ENCODE data around the gene SMYD2. TPM values are rescaled to one million over a fixed set of nuclear protein-coding genes. Genes with fewer than 3 reads are reported as not detected.
A peak's percentile ranks its signal among the peaks of the same experiment; 100 is the strongest.

Gene SMYD2
- total RNA-seq, 1 donor from 2014 or later = 33.6 TPM

DNA sequence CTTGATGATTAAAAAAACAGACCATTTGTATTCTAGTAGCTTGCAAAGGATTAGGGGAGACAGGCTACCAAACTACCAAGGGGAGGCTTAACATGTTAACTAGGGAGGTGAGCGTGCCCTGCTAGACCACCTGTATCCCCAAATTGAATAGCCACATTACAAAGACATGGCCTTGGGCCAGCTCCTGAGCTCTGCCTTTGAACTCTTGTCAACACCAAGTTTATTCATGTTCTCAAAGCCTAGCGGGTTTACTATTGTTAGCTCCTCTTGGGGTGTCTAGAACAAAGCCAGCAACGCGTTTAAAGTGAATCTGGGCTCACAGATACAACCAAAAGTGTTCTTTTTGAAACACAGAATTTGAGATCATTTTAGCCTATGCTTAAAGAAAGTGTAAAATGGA is 36.3 kb downstream of the SMYD2 start:
- no peak for DNase-seq (ENCODE audit: low spot score)
- Mint-ChIP-seq H3K4me1 (ENCODE audit: low read depth) (peaks cover 2% of the 10 kb centered on the region), H3K4me3 (ENCODE audit: low read depth) (no peak overlapping the region), H3K36me3 (ENCODE audit: low read depth) (peaks cover 32% of the 10 kb centered on the region), H3K9me3 (no peaks in the 10 kb centered on the region), H3K27me3 (ENCODE audit: low read depth) (no peaks in the 10 kb centered on the region), H3K27ac (no peak overlapping the region)
- intact Hi-C loops (cut with micrococcal nuclease) = no loop called here

GRCh38 chr1:214317734-214318133 is 36.8 kb downstream of the SMYD2 start:
- Mint-ChIP-seq H3K36me3 (ENCODE audit: low read depth) (peaks cover 32% of the 10 kb centered on the region), H3K27me3 (ENCODE audit: low read depth) (no peaks in the 10 kb centered on the region), H3K4me1 (ENCODE audit: low read depth) (peaks cover 2% of the 10 kb centered on the region), H3K9me3 (no peaks in the 10 kb centered on the region), H3K4me3 (ENCODE audit: low read depth) (no peak overlapping the region), H3K27ac (no peak overlapping the region)
- no peak for DNase-seq (ENCODE audit: low spot score)
- intact Hi-C loops (cut with micrococcal nuclease) = no loop called here

GRCh38 chr1:214318356-214318755 is 37.4 kb downstream of the SMYD2 start:
- H3K4me1 Mint-ChIP-seq (ENCODE audit: low read depth) = peaks cover 2% of the 10 kb centered on the region
- no peak overlapping the region for H3K27ac Mint-ChIP-seq
- H3K9me3 Mint-ChIP-seq = no peaks in the 10 kb centered on the region

GRCh38 chr1:214318956-214319736 is 38.2 kb downstream of the SMYD2 start:
- H3K9me3 Mint-ChIP-seq = no peaks in the 10 kb centered on the region
- no peak overlapping the region for H3K27ac Mint-ChIP-seq
- H3K27me3 Mint-ChIP-seq (ENCODE audit: low read depth) = no peaks in the 10 kb centered on the region
- H3K4me1 Mint-ChIP-seq (ENCODE audit: low read depth) = peaks cover 2% of the 10 kb centered on the region
- no peak overlapping the region for H3K4me3 Mint-ChIP-seq (ENCODE audit: low read depth)
- intact Hi-C loops (cut with micrococcal nuclease) = no loop called here
- peaks cover 34% of the 10 kb centered on the region for H3K36me3 Mint-ChIP-seq (ENCODE audit: low read depth)
- no peak for DNase-seq (ENCODE audit: low spot score)

More at GRCh38 chr1:214318356-214318755, 37.4 kb downstream of the SMYD2 start:
- Mint-ChIP-seq H3K4me3 (ENCODE audit: low read depth) (no peak overlapping the region), H3K36me3 (ENCODE audit: low read depth) (peaks cover 32% of the 10 kb centered on the region), H3K27me3 (ENCODE audit: low read depth) (no peaks in the 10 kb centered on the region)
- no peak for DNase-seq (ENCODE audit: low spot score)
- intact Hi-C loops (cut with micrococcal nuclease) = no loop called here

DNA sequence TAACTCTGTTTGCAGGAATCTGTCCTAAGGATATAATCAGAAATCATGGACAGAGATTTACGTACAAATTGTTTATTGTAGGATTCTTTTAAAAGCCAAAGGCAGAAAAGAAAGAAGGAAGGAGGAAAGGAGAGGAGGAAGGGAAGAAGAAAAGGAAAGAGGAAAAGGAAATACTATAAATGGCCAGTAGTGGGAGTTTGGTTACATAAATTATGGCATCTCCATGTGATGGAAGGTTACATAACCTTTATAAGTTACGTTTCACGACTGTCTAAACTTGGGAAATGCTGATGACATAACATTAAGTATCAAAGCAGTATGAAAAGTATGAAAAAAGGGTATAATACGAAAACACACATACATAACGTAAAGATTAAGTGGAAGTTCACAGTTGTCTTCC is 39.0 kb downstream of the SMYD2 start:
- H3K4me1 Mint-ChIP-seq (ENCODE audit: low read depth) = peaks cover 2% of the 10 kb centered on the region
- no peaks in the 10 kb centered on the region for H3K27me3 Mint-ChIP-seq (ENCODE audit: low read depth)
- DNase-seq (ENCODE audit: low spot score) = no peak
- intact Hi-C loops (cut with micrococcal nuclease) = no loop called here
- H3K4me3 Mint-ChIP-seq (ENCODE audit: low read depth) = no peak overlapping the region
- H3K36me3 Mint-ChIP-seq (ENCODE audit: low read depth) = peaks cover 41% of the 10 kb centered on the region
- no peak overlapping the region for H3K27ac Mint-ChIP-seq
- H3K9me3 Mint-ChIP-seq = no peaks in the 10 kb centered on the region

DNA sequence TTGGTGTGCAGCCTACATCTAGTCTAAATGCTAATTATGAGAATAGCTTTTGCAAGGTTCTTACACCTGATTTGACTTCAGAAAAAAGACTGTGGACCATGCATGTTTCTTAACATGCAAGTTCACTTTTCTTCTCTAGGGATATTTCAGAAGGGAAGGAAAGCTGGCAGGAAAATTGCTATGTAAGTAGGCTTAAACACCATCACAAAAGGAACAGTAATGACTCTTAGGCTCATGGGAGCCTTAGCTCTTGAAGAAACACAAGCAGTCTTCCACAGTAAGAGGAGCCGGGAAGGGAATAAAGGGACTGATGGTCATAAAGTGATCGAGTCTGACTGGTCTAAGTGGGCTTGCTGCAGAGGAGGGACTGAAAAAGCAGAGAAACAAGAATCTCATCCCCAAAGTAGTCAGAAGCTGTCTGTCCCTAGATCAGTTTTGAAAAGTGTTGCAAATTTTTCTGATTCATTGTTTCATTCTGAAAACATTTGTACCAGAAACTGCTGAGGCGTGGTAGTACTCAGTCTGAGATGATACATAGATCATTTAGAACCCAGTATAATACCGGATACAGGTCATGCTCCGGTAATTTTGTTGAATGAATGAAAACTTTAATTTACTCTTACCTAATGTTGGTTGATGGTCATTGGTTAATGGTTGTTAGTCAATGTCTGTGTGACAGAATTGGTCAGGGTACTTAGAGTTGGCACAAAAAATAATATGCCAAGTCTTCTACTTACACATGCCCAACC is 40.9 kb downstream of the SMYD2 start:
- Mint-ChIP-seq H3K4me1 (ENCODE audit: low read depth) (peaks cover 2% of the 10 kb centered on the region), H3K27me3 (ENCODE audit: low read depth) (no peaks in the 10 kb centered on the region), H3K36me3 (ENCODE audit: low read depth) (peaks cover 37% of the 10 kb centered on the region), H3K9me3 (no peaks in the 10 kb centered on the region), H3K4me3 (ENCODE audit: low read depth) (no peak overlapping the region), H3K27ac (no peak overlapping the region)
- intact Hi-C loops (cut with micrococcal nuclease) = no loop called here
- no peak for DNase-seq (ENCODE audit: low spot score)

GRCh38 chr1:214324896-214325800 is 44.2 kb downstream of the SMYD2 start:
- DNase-seq (ENCODE audit: low spot score) = no peak
- Mint-ChIP-seq H3K27ac (no peak overlapping the region), H3K9me3 (no peaks in the 10 kb centered on the region), H3K4me1 (ENCODE audit: low read depth) (peaks cover 4% of the 10 kb centered on the region), H3K36me3 (ENCODE audit: low read depth) (peaks cover 34% of the 10 kb centered on the region), H3K27me3 (ENCODE audit: low read depth) (no peaks in the 10 kb centered on the region), H3K4me3 (ENCODE audit: low read depth) (no peak overlapping the region)
- intact Hi-C loops (cut with micrococcal nuclease) = loop anchor here (5.0 kb wide), 2 partner anchors 43 to 338 kb away; partner anchors contain the start of genes PROX1 and SMYD2

DNA sequence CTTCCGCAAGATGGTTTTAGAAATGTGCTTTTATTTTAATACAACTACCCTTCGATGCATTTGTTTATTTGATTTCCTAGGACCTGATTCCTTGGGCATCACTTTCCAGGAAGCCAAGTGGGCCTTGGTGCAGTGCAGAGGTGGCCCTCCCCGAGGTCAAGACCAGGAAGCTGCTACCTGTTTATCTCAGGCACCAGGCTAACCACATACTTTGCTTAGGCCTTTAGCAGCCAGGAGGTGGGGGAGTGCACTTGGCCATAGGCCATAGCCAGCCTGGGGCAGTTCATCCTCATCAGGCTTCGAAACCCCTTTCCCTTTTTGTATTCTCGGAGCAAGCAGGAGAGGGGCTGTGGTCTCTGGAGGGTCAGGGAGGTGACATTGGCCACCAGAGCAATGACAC is 45.4 kb downstream of the SMYD2 start:
- Mint-ChIP-seq H3K9me3 (no peaks in the 10 kb centered on the region), H3K4me3 (ENCODE audit: low read depth) (no peak overlapping the region), H3K4me1 (ENCODE audit: low read depth) (peaks cover 4% of the 10 kb centered on the region), H3K27ac (no peak overlapping the region), H3K27me3 (ENCODE audit: low read depth) (no peaks in the 10 kb centered on the region), H3K36me3 (ENCODE audit: low read depth) (peaks cover 33% of the 10 kb centered on the region)
- no peak for DNase-seq (ENCODE audit: low spot score)
- intact Hi-C loops (cut with micrococcal nuclease) = loop anchor here (5.0 kb wide), 2 partner anchors 44 to 339 kb away; partner anchors contain the start of genes PROX1 and SMYD2

DNA sequence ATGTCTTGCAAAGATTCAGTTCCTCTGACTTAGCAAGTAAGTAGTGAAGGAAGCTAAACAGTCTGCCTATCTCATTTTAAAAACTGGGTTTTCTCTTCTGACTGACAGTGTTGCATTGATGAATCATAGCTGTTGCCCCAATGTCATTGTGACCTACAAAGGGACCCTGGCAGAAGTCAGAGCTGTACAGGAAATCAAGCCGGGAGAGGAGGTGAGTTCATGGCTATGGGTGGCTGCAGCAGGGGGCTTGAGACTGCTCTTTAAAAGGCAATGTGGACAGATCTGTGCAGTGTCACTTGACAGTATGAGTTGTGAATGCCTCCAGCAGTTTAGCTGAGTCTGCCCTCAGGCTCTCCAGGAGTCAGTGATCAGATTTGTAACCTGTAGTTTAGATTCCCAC is 46.6 kb downstream of the SMYD2 start:
- Mint-ChIP-seq H3K9me3 (no peaks in the 10 kb centered on the region), H3K4me1 (ENCODE audit: low read depth) (peaks cover 8% of the 10 kb centered on the region), H3K36me3 (ENCODE audit: low read depth) (peaks cover 34% of the 10 kb centered on the region), H3K27me3 (ENCODE audit: low read depth) (no peaks in the 10 kb centered on the region), H3K4me3 (ENCODE audit: low read depth) (no peak overlapping the region), H3K27ac (no peak overlapping the region)
- DNase-seq (ENCODE audit: low spot score) = no peak
- intact Hi-C loops (cut with micrococcal nuclease) = loop anchor here (5.0 kb wide), 2 partner anchors 45 to 340 kb away; partner anchors contain the start of genes PROX1 and SMYD2

DNA sequence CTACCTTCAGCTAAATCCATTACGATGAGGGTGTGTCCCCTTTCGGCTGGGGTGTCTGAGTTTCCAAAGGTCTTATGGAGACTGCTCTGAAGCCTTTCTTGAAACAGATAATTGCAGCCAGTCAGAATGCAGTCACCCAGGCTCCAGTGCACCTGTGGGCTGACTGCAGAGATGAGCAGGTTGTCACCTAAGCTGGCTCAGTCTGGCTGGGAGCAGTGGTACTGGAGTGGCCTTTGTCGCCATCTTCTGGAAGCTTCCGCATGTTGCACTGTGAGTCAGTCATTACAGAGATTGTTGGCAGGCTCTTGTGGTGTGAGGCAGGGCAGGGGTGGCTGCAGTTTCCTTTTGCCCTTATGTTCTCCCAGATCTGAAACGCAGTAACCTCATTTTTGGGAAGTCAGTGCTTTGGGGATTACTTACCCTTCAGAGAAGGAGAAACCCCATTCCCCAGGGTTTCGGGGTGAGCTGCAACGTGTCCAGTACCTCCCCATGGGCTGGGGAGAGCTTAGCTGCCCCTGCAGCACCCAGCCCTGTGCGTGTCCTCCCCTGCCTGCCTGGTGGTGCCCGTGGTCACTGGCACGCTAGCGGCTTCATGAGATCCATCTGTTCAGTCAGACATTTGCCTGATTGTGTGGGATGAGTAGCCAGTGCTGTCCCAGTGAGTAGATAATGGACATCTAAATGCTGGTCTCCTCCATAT is 48.0 kb downstream of the SMYD2 start:
- intact Hi-C loops (cut with micrococcal nuclease) = loop anchor here (1.0 to 5.0 kb wide), 4 partner anchors 47 to 342 kb away; partner anchors contain the start of genes PROX1 and SMYD2
- no peaks in the 10 kb centered on the region for H3K9me3 Mint-ChIP-seq
- H3K27me3 Mint-ChIP-seq (ENCODE audit: low read depth) = no peaks in the 10 kb centered on the region
- no peak overlapping the region for H3K4me3 Mint-ChIP-seq (ENCODE audit: low read depth)
- H3K27ac Mint-ChIP-seq = no peak overlapping the region
- H3K4me1 Mint-ChIP-seq (ENCODE audit: low read depth) = peaks cover 14% of the 10 kb centered on the region
- peak; percentile 70 for DNase-seq (ENCODE audit: low spot score)
- H3K36me3 Mint-ChIP-seq (ENCODE audit: low read depth) = peaks cover 36% of the 10 kb centered on the region

DNA sequence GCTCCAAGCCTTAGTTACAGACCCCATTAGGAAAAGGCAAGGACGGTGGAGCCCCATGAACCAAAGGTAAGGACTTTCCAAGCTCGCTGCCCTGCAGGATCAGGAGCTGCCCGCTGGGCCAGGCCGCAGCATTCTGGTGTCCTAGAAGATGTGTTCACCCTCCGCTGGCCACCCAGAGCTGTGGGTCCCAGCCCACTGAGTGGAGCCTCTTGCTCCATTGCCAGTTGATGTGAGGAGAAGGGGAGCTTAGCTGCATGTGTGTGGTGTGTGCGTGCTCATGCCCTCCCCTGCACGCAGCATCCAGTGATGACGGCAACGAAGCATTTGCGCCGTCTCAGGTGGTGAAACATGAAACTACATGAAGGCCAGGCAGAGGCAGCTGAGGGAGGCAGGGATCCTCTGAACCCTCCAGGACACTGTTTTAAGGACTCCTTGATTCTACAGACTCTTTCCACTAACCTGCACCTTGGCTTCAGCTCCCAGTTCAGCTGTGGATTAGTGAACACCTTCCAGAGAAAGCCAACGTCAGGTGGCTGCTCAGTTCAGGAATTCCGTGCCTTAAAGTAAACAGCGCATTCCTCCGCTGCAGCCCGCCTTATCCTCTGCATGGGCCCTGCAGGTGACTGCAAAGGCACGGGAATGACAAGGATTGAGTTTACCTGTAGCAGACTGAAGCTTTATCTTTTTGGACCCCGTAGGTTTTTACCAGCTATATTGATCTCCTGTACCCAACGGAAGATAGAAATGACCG is 48.7 kb downstream of the SMYD2 start:
- H3K36me3 Mint-ChIP-seq (ENCODE audit: low read depth) = peaks cover 35% of the 10 kb centered on the region
- H3K4me3 Mint-ChIP-seq (ENCODE audit: low read depth) = no peak overlapping the region
- H3K4me1 Mint-ChIP-seq (ENCODE audit: low read depth) = peaks cover 14% of the 10 kb centered on the region
- intact Hi-C loops (cut with micrococcal nuclease) = loop anchor here (1.0 to 5.0 kb wide), 5 partner anchors 47 to 342 kb away; partner anchors contain the start of genes CENPF, PROX1 and SMYD2
- H3K27ac Mint-ChIP-seq = no peak overlapping the region
- no peaks in the 10 kb centered on the region for H3K9me3 Mint-ChIP-seq
- H3K27me3 Mint-ChIP-seq (ENCODE audit: low read depth) = no peaks in the 10 kb centered on the region
- DNase-seq (ENCODE audit: low spot score) = no peak

All from activated T-helper 2 cell treated with anti-CD3 and anti-CD28 coated beads, Interferon-gamma antibody, Interleukin-2, Interleukin-4, amounts not matched to agents 10 μg/mL and 5 μg/mL and 100 μg/mL, durations not matched to agents 14 hours and 24 hours and 36 hours (primary cell).